ENCODE measurements around the gene ATG4B.
"Not testable (repeated sequence)": the region's sequence is repeated elsewhere in the genome, so short reads cannot be mapped to it uniquely, and the experiment has no call there.

The ATG4B gene

DNA sequence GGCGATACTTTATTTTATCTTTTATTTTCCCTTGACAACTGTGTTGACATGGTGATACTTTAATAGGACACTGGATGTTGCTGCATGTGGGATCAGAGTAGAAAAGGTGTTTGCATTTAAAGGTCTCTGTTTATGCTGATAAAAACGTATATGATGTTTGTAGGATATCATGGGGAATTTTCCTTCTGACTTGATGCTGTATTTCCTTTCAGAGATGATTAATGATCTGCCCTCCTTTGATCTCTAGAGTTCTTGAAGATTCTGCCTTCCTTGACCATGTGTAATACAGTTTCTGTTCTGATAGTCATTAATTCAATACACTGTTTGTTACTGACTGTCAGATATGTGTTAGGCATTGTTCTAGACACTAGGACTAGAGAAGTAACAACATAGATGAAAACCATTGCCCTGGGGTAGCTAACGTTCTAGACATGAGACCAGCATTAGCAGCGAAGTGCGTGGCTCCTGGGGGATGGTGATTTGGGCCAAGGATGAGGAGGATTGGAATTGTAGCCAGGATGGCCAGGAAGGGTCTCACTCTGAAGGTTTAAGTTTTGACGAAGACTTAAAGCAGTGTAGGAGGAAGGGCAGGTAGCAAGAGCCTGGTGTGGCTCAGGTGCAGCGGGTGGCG lies 2.8 kb downstream of the ATG4B start:
- FAIRE-seq = no peak

DNA sequence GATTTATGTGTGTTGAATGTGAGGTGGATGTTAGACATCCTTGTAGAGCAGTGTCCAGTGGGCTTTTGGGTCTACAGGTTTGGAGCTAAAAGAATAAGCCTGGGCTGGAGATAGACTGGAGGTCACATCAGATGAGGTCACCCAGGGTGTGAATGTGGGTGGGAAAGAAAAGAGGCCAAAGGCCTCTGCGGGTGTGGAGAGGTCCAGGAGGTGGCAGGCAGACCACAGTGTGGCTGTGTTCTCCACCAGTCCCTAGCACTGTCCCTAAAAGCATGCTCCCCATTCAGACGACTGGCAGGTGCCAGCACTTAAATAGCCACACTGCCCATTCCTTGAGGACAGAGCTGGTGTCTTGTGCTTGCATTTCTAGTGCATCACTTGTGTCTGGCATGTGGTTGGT lies 4.1 kb downstream of the ATG4B start:
- no peak for FAIRE-seq

DNA sequence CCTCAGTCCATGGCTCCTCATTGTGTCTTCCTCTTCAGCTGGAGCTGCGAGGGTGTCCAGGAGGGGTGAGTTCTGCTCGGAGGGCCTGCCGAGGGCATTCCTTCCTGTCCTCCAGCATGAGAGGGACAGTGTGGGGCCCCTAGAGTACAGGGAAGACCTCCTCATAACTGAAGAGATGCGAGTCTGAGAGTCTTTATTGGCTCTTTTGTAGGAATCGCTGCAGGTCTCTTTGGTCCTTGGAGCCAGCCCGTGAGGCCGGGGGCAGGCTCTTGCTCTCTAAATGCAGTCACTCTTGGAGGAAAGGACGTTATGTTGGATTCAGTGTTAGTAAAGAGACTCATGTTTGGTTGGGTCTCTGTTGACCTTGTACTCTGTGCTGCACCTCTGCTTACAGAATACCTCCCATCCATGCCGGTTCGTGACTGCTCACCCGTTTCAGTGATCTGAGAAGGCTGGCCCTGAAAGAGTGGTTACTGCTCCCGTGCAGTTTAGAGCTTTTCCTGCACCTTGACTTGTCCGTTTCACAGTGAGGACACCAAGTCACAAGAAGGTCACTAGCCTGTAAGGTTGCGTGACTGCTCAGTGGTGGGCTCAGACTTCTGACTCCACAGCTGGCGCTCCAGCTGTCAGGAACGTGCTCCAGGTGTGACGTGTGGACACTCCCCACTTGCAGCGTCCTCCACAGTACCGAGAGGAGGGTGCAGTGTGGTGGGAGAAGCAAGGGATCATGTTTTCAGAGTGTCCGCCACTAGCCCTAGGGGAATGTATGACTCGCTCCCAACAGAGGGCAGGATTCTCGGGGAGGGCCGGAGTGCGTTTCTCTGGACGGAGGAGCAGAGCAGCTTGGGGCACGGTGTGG lies 7.8 kb downstream of the ATG4B start:
- no peak for FAIRE-seq

DNA sequence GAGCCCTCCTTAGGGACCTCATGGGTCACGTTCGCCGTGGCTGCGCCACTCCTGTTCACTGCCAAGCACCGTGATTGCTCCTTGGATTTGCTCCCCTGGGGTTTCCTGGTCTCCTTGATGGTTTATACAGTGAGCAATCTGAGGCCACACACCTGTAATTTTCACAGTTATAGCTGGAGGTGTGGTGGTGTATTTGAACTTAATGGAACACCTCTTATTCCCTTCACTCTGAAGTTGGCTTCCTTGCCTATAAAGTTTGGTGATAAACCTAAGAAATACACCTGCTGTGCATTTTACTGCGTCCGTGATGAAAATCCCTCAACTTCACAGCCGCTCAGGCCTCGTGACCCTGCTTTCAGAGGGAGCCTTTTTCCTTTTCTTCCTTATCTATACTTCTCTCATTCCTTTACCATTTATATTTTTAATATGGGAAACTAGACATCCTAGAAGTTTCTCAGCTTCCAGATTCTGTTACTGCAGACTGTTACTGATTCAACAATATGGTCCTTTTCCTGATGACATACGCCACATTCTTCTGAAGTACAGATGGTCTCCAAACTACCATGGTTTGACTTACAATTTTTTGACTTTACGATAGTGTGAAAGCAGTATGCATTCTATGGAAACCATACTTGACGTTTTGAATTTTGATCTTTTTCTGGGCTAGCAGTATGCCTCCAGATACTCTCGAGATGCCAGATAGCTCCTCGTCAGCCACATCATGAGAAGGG lies 8.6 kb downstream of the ATG4B start:
- FAIRE-seq = no peak

DNA sequence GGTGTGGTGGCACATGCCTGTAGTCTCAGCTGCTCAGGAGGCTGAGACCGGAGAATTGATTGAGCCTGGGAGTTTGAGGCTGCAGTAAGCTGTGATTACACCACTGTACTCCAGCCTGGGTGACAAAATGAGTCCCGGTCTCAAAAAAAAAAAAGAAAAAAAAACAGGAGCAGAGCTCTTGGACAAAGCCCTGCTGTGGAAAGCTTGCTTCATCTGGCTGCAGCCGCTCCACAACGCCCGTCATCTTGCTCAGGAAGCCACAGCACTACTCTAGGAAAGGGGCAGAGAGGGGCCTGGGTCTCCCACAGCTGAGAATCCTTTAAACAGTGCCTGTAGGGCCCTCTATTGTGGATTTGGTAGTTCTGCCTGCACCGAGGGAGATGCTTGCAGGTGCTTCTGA lies 11.0 kb downstream of the ATG4B start:
- FAIRE-seq = no peak

DNA sequence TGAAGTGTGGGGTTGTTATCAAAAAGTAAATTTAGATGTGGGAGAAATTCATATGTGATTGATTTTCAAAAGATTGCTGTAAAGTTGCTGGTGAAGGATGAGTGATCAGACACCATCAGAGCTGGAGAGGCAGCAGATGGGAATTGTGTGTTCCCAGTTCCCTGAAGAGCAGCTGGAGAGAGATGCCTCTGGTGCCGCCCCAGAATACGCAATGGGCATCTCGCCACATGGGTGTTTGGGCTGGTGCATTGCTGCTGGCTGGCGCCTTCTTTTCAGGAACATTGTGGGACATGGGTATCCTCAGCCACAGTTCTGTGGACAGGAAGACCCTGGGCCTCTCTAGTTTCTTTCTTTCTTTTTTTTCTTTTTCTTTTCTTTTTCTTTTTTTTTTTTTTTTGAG lies 11.9 kb downstream of the ATG4B start:
- no peak for FAIRE-seq

DNA sequence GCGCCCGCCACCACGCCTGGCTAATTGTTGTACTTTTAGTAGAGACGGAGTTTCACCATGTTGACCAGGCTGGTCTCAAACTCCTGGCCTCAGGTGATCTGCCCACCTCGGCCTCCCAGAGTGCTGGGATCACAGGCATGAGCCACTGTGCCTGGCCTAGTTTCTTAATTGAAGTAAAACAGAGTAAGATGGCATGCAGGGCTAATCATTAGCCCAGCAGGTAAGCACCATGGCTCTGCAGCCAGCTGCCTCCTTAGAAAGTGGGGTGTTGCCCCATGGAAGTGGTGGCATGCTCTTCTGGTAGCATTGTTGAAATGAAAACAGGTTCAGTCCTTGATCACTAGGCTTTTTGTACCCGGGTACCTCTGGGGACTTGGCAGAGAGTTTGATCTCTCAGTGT lies 12.4 kb downstream of the ATG4B start:
- FAIRE-seq = no peak

DNA sequence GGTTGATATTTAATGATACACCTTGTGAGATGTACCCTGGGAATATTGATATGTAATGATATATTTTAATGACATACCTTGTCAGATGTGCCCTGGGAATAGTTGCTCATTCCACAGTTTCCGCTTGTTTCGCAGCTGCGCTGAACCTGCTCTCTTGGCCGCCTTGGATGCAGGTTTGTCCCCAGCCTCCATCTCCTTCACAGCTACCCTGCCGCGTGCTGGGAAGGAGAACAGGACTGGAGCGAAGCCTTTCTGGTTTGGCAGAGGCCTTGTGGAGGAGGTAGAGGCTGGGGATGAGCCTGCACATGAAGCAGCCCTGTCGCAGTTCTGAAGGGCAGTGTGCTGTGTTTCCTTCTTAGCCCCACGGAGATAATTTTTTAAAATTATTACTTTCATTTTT lies 14.6 kb downstream of the ATG4B start:
- FAIRE-seq = no peak

DNA sequence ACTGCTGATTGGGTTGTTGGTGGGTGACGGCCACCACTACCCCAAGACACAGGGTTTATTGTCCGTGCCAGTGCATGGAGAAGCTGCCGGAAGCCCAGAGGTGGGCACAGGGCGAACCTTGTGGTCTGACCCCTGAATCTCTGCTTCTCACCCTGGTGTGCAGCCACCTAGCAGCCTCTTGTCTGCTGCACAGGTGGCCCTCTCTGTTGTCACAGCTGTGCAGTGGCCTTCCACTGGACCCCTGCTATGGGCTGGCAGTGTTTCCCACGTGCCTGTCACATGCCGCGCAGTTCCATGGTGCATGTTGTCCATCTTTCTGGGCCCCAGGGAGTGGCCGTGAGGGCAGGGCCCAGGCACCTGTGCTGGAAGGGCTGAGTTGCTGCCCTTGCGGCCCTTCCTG lies 15.2 kb downstream of the ATG4B start:
- no peak for FAIRE-seq

DNA sequence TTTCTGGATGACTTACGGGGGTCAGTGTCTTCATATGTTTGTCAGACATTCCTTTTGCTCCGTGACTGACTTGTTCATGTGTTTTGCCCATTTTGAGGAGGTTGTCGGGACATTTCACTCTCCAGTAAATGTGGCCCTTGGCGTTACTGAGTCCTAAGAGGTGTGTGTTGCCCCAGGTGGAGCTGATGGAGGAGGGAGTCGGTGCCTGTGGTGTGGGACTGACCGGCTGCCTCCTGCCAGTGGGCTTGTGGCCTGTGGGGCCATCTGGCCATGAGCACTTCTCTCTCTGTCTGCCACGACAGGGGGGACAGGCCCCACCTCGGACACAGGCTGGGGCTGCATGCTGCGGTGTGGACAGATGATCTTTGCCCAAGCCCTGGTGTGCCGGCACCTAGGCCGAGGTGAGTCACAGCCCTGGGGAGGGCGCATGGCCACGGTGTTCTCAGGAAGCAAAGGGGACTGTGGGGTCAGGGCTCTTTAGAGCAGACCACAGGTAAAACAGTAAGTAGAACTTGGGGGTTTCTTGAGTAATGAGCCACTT lies 15.8 kb downstream of the ATG4B start:
- no peak for FAIRE-seq

DNA sequence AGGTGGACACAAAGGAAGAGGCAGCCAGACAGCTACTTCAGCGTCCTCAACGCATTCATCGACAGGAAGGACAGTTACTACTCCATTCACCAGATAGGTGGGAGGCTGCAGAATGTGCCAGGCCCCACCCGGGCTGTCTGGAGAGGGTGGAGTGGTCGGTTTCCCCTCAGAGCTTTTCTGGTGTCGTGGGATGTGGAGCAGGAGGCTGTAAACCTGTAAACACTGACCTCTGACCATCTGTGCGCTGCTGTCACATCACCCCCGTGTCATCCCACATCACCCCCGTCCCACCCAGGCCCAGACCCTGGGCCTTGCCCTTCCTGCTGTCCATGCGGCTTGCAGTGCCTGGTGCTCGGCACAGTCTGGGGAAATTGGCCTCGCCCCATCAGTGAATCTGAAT lies 17.1 kb downstream of the ATG4B start:
- no peak for FAIRE-seq

DNA sequence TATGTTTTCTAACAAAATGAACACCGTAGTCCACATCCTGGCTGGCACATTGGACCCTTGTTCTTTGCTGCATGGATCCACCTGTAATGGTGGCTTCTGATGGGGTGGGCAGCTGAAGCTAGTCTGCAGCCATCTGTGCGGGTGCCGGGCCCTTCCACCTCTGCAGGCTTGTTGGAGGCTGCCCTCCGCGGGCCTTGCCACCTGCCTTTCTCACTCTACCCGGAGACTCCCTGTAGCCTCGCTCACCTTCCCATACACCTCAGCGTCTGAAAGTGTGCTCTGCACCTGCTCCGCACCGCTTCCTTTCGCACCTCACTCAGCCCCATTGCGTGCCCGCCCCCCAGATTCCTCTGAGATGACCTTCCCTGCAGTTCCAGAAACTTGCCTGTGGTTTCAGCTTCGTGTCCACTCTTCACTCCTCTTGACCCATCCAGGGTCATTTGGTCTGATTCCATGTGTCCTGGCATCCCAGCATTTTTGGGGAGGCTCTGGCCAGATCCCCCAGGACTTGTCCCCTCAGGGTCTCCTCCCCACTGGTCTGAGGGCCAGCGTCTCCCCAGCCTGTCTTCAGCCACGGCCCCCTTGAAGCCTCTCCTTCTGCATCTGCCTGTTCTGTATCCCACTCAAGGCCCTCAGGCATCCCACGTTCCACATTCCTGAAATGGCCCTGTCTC lies 18.2 kb downstream of the ATG4B start:
- no peak for FAIRE-seq

DNA sequence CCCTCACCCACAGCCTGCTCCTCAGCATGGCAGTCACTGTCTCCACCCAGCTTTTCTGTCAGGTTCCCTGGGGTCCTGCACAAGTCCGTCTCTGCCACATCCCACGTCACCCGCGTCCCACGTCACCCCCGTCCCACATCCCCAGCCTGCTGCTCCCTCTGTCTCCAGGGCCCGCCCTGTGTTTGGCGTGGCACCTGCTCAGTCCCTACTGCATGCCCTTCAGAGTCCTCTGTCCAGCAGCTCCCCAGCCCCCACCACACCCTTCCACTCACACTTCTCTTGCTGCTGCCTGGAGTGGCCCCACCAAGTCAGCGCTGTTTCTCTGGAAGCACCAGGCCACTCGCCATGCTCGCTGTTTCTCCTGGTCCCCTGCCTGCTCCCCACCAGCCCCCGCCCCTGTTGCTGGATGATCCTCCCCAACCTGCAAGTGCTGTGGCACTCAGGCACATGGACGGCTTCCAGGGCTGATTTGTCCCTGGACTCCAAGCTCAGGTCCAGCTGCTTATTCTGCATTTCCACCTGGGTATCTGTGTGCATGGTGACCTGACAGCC lies 18.8 kb downstream of the ATG4B start:
- FAIRE-seq = no peak

DNA sequence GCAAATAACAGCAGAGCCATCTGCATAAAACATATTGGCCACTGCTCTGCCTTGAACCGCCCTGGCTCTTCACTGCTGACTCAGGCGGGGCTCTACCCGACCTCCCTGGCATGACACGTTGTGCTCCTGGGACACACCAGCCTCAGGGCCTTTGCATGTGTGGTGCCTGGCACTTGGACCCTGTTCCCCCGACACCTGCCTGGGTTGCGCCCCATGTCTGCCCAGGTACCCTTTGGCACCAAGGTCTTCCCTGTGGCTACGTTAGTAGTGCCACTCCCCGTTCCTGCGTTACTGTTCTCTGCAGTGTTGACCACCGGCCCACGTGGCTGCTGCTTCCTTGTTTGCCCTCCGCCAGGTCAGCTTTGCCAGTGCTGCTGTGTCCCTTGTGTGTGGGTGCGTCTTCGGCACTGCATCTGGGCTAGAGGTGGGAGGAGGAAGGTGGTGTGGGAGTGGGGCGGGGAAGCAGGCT lies 20.3 kb downstream of the ATG4B start:
- FAIRE-seq = no peak

DNA sequence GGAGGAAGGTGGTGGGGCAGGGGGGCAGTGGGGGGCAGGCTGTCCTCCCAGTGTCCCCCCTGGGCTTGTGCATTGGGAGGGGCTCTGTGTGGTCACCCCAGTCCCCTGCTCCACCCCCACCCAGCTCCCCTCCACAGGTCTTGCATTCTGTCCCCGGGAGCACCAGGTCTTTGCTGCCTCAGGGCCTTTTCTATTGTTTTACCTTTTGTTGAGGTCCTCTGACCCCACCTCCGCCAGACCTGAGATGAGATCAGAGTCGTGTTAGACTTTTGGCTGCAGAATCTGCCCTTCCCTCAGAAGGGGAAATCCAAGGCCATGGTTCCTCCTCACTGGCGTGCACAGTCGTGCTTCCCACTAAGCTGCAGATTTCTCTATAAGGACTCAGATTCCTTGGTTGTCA lies 20.8 kb downstream of the ATG4B start:
- no peak for FAIRE-seq

DNA sequence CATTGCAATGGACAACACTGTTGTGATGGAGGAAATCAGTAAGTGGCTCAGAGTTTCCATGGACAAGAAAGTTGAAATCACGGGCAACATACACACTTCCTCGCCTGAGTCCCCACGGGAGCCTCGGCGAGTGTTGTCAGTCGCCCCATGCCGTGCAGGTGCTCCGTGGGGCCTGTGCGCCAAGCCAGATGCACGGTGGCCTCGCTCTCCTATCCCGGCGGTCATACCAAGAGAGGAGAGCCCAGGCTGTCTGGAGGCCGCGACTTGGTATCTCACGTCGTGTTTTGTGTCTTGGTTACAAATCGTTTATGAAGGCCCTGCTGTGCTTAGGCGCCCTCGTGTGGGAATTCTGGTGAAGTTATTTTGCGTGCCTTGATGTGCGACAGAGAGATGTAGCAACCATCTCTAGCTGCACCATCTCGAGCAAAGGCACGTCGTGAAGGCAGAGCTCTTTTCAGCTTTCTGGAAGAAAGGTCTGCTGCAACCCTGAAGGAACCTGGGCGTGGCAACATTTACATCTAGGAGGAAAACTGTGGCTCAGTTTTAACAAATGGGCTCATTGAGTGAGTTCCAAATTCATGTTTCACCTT lies 21.8 kb downstream of the ATG4B start:
- no peak for FAIRE-seq

DNA sequence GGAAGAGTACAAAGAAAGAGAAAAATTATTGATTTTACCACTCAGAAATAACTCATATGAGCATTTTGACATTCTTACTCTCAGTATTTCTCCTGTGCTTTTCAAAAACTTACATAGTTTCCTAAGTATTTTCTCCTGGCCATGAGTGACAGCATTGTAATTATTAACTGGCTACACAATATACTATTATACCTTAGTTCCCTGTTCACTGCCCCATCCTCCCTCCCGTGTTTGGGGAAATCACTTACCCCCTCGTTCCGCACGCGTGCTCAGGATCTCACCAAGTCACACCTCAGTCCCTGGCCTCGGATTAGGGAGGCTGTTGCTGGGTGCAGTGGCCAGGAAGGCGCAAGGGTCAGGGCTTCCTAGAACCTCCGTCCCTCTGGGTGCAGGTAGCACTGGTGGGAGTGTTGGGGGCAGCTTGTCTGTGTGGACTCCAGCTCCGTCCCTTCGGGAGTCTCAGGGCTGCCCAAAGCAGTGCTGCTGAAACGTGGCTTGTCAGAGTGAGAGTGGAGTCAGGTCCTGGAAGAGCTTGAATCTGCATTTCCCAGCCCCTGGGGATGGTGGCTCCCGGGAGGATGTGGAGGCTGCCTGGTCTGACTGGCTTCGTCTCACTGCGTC lies 23.2 kb downstream of the ATG4B start:
- no peak for FAIRE-seq

DNA sequence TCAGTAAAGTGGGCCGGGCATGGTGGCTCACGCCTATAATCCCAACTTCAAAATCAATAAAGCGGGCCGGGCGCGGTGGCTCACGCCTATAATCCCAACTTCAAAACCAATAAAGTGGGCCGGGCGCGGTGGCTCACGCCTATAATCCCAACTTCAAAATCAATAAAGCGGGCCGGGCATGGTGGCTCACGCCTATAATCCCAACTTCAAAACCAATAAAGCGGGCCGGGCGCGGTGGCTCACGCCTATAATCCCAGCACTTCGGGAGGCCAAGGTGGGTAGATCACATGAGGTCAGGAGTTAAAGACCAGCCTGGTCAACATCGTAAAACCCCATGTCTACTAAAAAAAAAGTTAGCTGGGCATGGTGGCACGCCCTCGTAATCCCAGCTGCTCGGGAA lies 25.2 kb downstream of the ATG4B start:
- not testable (repeated sequence) for FAIRE-seq

DNA sequence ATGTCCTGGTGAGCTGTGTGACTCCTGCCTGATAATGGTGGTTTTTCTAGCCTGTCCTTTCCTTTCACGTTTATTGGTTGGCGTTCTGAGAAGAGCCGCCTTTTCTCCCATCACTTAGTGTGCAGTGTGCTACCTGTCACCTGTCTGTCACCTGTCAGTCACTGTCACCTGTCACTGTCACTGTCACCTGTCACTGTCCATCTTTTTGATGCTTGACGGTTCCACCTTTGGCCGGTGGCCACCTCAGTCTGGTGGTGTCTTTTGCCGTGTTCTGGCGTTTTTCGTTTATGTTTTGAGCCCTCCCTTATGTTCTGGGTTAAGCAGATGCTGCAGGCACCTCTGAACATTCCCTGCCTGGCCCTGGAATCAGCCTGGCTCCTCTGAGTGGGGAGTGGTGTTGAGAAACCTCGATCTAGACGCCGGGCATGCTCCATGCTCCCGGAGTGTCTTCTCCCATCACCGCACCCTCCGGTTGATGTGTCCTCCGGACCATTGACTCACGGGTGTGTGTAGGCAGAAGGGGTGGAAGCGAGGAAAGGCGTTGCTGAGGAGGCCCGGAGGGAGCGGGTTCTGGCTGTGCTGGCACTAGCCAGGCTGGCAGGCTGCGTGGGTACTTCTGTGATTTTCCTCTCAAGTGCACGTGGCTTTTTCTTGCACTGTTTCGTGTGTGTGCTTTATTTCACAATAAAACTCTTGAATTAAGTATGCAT lies 28.4 kb downstream of the ATG4B start:
- FAIRE-seq = no peak

DNA sequence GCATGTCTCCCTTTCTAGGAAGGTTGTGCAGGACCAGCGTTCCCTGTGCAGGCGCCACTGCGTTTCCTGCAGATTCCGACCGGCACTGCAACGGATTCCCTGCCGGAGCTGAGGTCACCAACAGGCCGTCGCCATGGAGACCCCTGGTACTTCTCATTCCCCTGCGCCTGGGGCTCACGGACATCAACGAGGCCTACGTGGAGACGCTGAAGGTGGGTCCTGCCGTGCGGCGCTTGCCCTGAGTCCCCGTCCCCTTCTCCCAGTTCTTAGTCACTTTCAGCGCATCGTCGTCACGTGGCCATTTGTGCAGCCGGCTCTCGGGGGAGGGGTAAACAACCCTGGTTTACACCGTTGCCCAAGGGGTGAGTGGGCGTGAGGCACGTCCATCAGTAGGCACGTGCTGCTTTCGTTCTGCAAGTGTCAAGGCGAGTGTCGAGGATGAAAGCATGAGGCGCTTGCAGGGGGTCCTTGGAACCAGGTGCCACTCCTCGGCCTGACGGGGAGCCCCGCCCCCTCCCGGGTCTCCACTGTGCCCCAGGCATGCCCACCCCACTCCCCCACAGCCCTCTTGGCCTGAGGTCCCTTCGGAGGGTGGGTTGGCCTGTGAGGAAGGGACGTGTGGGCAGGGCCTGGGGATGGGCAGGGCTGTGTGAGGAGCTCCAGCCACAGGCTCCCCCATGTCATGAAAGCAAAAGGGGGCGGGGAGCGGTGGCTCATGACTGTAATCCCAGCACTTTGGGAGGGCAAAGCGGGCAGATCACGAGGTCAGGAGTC lies 29.3 kb downstream of the ATG4B start:
- FAIRE-seq = no peak

All from endometrium (tissue), 2 donors.